Suprapubic skin (tissue), 3 donors: Measurements from ENCODE around the gene ZNF22.

ENCODE experiments used
- EP300 ChIP-seq: sonication (generic); formaldehyde crosslinking; IDR thresholded peaks from one replicate; pipeline ENCODE4 v1.6.1; 2017; ENCODE audit warnings: antibody characterized with exemption
- POLR2A ChIP-seq, 2 donors: fragments of 450-650 bp; IDR thresholded peaks; one replicate each; pipeline ENCODE4 v1.6.1; 2017; ENCODE audit warnings: antibody characterized with exemption in 2 of 2, mild to moderate bottlenecking in 2 of 2, moderate library complexity in 2 of 2
- TF ChIP-seq, protein P1 (sequence below), 2 donors: fragments of 200-600 bp in 1 of 2; fragments of 450-650 bp in 1 of 2; sonication (generic) in 1 of 2; IDR thresholded peaks; one replicate each; pipeline ENCODE4 v1.5.1; 2016 to 2019; ENCODE audit warnings: antibody characterized with exemption in 2 of 2, mild to moderate bottlenecking in 1 of 2, moderate library complexity in 1 of 2

DNA sequence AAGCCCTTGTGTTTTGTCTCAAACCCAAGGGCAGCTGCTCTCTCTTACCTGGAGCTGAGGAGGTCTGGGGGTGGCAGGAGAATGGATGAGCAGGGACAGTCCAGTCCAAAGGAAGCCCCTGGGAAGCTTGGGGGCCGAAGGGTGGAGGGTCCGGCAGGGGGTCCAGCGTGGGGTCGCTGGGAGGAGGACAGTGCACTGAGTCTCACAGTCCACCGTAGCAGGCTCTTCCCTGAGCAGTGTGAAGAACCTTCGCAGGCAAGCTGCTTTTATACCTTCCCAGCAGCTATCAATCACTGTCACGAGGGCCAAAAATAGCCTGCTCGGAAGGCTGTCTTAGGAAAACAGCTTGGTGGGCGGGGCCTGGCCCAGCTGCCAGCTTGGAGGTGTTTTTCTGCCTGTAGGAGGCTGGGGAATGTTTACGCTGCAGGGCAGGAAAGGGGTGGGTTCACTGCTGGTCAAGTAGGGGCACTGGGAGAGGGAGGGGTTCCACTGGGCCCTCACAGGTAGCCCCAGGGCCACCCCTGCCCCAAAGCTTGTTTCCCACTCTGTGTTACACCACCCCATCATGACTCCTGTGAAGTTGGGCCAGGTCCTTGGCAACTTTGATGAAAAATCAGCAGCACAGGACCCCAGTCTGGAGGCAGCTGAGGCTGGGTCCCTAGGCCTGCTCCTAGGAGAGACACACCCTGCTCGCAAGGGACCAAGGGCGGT is 22.0 kb upstream of the ZNF22 start, which contains the start of gene DEPP1:
- TF ChIP-seq, protein P1, sequence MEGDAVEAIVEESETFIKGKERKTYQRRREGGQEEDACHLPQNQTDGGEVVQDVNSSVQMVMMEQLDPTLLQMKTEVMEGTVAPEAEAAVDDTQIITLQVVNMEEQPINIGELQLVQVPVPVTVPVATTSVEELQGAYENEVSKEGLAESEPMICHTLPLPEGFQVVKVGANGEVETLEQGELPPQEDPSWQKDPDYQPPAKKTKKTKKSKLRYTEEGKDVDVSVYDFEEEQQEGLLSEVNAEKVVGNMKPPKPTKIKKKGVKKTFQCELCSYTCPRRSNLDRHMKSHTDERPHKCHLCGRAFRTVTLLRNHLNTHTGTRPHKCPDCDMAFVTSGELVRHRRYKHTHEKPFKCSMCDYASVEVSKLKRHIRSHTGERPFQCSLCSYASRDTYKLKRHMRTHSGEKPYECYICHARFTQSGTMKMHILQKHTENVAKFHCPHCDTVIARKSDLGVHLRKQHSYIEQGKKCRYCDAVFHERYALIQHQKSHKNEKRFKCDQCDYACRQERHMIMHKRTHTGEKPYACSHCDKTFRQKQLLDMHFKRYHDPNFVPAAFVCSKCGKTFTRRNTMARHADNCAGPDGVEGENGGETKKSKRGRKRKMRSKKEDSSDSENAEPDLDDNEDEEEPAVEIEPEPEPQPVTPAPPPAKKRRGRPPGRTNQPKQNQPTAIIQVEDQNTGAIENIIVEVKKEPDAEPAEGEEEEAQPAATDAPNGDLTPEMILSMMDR (IDR thresholded peaks at IDR 0.05): peak in 1 of 2 donors; percentile 7
- TF ChIP-seq EP300: no peak
- peak; percentile 84 to 94 for TF ChIP-seq POLR2A (IDR thresholded peaks at IDR 0.05)
